Fibroblast of lung (primary cell): Measurements from ENCODE around the gene WDHD1.

Experiments
- CTCF ChIP-seq, 2 donors: IDR thresholded peaks in 1 of 2; conservative IDR thresholded peaks in 1 of 2; 1 replicate in 1 of 2; 2 replicates in 1 of 2; pipeline ENCODE4 v1.5.1; 2011 to 2012; ENCODE audit warnings: low read length in 2 of 2, control low read depth in 1 of 2, inconsistent platforms in 1 of 2, low read depth in 1 of 2, mild to moderate bottlenecking in 1 of 2
- EZH2 ChIP-seq: IDR thresholded peaks from 2 replicates; pipeline ENCODE4 v1.5.1; 2012; ENCODE audit warnings: low read length, control low read depth, mild to moderate bottlenecking; ENCODE audit errors: missing control alignments

- TF ChIP-seq CTCF (conservative IDR thresholded peaks at IDR 0.05 in 1 of 2, IDR thresholded peaks at IDR 0.05 in 1 of 2; ENCODE audit: low read depth in 1 of 2, low read length in 2 of 2) = no peak
- TF ChIP-seq EZH2 = no peak
These were observed 4.3 kb upstream of the WDHD1 start for GRCh38 chr14:55031190-55031589.
